Mesenchymal stem cell (in vitro differentiated cells and primary cell): ENCODE results near the gene EVX2.

Experiments used
- DNase-seq: peaks from one replicate; pipeline ENCODE4 v3.0.0-alpha.2; 2013
- H2AFZ ChIP-seq: one replicate; pipeline ENCODE4 v1.6.1; 2013; ENCODE audit warnings: low read depth, mild to moderate bottlenecking, control low read depth, inconsistent platforms, low read length, moderate library complexity
- H2AK5ac ChIP-seq: 2 replicates; pipeline ENCODE4 v1.6.1; 2013; ENCODE audit warnings: low read length, moderate library complexity, mild to moderate bottlenecking, inconsistent platforms; ENCODE audit not compliant: severe bottlenecking
- H2BK120ac ChIP-seq: one replicate; pipeline ENCODE4 v1.6.1; 2013; ENCODE audit warnings: low read depth, mild to moderate bottlenecking, inconsistent platforms, low read length, moderate library complexity
- H2BK12ac ChIP-seq, 2 experiments: one replicate each; pipeline ENCODE4 v1.6.1; 2013; ENCODE audit warnings: inconsistent platforms in 2 of 2, low read length in 2 of 2, mild to moderate bottlenecking in 2 of 2, moderate library complexity in 2 of 2, control low read depth in 1 of 2
- H2BK15ac ChIP-seq: one replicate; pipeline ENCODE4 v1.6.1; 2013; ENCODE audit warnings: mild to moderate bottlenecking, low read depth, inconsistent platforms; ENCODE audit not compliant: poor library complexity, severe bottlenecking
- H2BK5ac ChIP-seq: 2 replicates; pipeline ENCODE4 v1.6.1; 2013; ENCODE audit warnings: low read depth, mild to moderate bottlenecking, low read length, control low read depth, inconsistent platforms; ENCODE audit not compliant: poor library complexity, severe bottlenecking
- H3K14ac ChIP-seq, 2 experiments: one replicate each; pipeline ENCODE4 v1.6.1; 2013; ENCODE audit warnings: inconsistent platforms in 2 of 2, low read length in 2 of 2, control low read depth in 1 of 2, mild to moderate bottlenecking in 1 of 2, moderate library complexity in 1 of 2
- H3K18ac ChIP-seq, 2 experiments: one replicate each; pipeline ENCODE4 v1.6.1; 2013; ENCODE audit warnings: inconsistent platforms in 2 of 2, low read length in 2 of 2, control low read depth in 1 of 2, low read depth in 1 of 2, mild to moderate bottlenecking in 1 of 2
- H3K23ac ChIP-seq, 2 experiments: one replicate each; pipeline ENCODE4 v1.6.1; 2013; ENCODE audit warnings: inconsistent platforms in 2 of 2, low read length in 2 of 2, mild to moderate bottlenecking in 2 of 2, moderate library complexity in 2 of 2, control low read depth in 1 of 2
- H3K27ac ChIP-seq: 2 replicates; pipeline ENCODE4 v1.5.1; 2013; ENCODE audit warnings: mild to moderate bottlenecking, moderate library complexity, low read length, control low read depth, inconsistent platforms; ENCODE audit not compliant: poor library complexity, severe bottlenecking
- H3K27me3 ChIP-seq, 2 experiments: 2 replicates each; pipeline versions ENCODE4 v1.6.1 to v1.7.0; 2013; ENCODE audit warnings: low read length in 2 of 2, mild to moderate bottlenecking in 2 of 2, moderate library complexity in 2 of 2, control low read depth in 1 of 2, inconsistent platforms in 1 of 2; ENCODE audit not compliant: control insufficient read depth in 1 of 2, insufficient read depth in 1 of 2
- H3K36me3 ChIP-seq, 2 experiments: 2 replicates each; pipeline versions ENCODE4 v1.6.1 to v1.7.0; 2013; ENCODE audit warnings: low read length in 2 of 2, control low read depth in 1 of 2, inconsistent platforms in 1 of 2, low read depth in 1 of 2, mild to moderate bottlenecking in 1 of 2; ENCODE audit not compliant: insufficient read depth in 2 of 2, control insufficient read depth in 1 of 2
- H3K4ac ChIP-seq, 2 experiments: one replicate each; pipeline ENCODE4 v1.6.1; 2013; ENCODE audit warnings: inconsistent platforms in 2 of 2, low read length in 2 of 2, mild to moderate bottlenecking in 2 of 2, moderate library complexity in 2 of 2, control low read depth in 1 of 2, low read depth in 1 of 2
- H3K4me1 ChIP-seq: 2 replicates; pipeline ENCODE4 v1.6.1; 2013; ENCODE audit warnings: low read depth, low read length, control low read depth; ENCODE audit not compliant: control insufficient read depth, insufficient read depth
- H3K4me2 ChIP-seq: 2 replicates; pipeline ENCODE4 v1.6.1; 2013; ENCODE audit warnings: low read length, mild to moderate bottlenecking, inconsistent platforms; ENCODE audit not compliant: poor library complexity, severe bottlenecking
- H3K4me3 ChIP-seq, 2 experiments: 2 replicates each; pipeline versions ENCODE4 v1.5.1 to v1.7.0; 2013; ENCODE audit warnings: low read length in 2 of 2, mild to moderate bottlenecking in 2 of 2, control low read depth in 1 of 2, low read depth in 1 of 2; ENCODE audit not compliant: insufficient read depth in 1 of 2
- H3K79me1 ChIP-seq: replicated peaks from 2 replicates; pipeline ENCODE4 v1.6.1; 2013; ENCODE audit warnings: mild to moderate bottlenecking, control low read depth, low read length, inconsistent platforms; ENCODE audit not compliant: poor library complexity, severe bottlenecking
- H3K9ac ChIP-seq: 2 replicates; pipeline ENCODE4 v1.7.0; 2013; ENCODE audit warnings: mild to moderate bottlenecking, low read length, moderate library complexity
- H3K9me3 ChIP-seq: 2 replicates; pipeline ENCODE4 v1.7.0; 2013; ENCODE audit warnings: mild to moderate bottlenecking, low read length; ENCODE audit not compliant: control insufficient read depth
- H4K8ac ChIP-seq: one replicate; pipeline ENCODE4 v1.6.1; 2013; ENCODE audit warnings: inconsistent platforms, mild to moderate bottlenecking, low read length, moderate library complexity
- H4K91ac ChIP-seq: one replicate; pipeline ENCODE4 v1.6.1; 2013; ENCODE audit warnings: mild to moderate bottlenecking, low read length, inconsistent platforms
- WGBS: methylation state at CpG from one replicate; pipeline ENCODE4 v1.1.7; 2013; ENCODE audit warnings: mixed read lengths; 5-methylcytosine and 5-hydroxymethylcytosine counted together

The EVX2 gene

DNA sequence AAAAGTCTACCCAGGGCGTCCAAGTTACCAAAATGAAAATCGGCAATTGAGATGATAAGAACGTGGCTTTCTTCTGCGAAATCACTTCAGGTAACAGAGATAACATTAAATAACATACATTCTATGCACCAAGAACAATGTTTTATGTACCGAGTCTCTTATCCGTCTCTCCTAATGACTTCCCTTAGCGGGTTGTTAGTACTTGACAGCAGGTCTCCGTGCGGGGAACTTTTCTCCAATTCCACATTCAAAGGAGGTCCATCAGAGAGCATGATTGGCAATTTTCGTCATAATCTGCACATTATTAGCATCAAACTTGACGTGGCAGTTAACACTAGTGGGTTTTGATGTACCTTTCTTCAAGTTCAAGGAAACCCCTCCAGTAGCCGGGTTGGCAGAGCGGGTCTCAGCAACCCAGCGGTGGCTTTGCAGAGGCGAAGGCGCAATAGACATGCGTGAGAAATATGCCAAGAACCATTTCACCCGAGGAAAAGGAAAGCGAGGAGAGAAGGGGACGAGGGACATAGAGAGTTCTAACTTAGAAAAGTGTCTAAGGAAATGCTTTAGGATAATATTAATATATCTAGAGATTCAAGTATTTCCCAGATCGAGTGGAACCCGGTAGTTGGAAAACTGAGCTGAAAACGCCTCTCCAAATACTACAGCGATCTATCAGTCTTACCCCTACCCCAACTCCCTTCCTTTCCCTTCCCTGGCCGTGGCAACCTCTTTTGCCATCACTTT is 5.0 kb downstream of the EVX2 start:
- no peak for DNase-seq

DNA sequence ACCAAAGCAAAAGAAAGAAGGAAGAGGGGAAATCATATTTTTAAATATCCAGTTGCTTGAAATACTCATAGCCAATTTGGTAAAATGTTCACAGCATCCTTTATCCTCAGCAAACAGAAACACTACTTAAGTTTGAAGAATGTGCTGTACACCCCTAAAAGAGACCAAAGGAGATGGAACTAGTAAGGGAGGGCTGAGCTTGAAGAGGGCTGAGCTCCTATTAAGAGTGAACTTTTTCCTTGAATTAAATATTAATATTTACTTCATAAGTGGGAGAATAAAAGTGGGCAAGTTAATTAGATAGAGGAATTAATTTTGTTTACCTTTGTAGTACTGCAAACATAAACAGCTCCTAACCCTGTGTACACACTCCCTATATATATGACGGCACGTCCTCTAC is 7.0 kb downstream of the EVX2 start:
- no peak overlapping the region for H4K91ac ChIP-seq
- no peak overlapping the region for H2BK15ac ChIP-seq
- no peak overlapping the region for H2BK120ac ChIP-seq
- no peak overlapping the region for H3K18ac ChIP-seq
- no peak overlapping the region for H3K4me2 ChIP-seq
- H3K27me3 ChIP-seq: peaks cover 88 to 95% of the 10 kb centered on the region in 2 experiments
- no peak overlapping the region for H2BK5ac ChIP-seq
- no peak overlapping the region for H2AFZ ChIP-seq
- peaks cover 4% of the 10 kb centered on the region for H3K9me3 ChIP-seq
- H3K36me3 ChIP-seq: no peaks in the 10 kb centered on the region
- no peak for DNase-seq
- H3K14ac ChIP-seq: no peak overlapping the region
- H4K8ac ChIP-seq: no peak overlapping the region
- no peak overlapping the region for H3K27ac ChIP-seq
- H2AK5ac ChIP-seq: no peak overlapping the region
- no peak overlapping the region for H3K23ac ChIP-seq
- 25% methylated on average over 2 of the region's 2 CpGs for WGBS
- peaks cover 16% of the 10 kb centered on the region for H3K4me1 ChIP-seq
- no peak overlapping the region for H2BK12ac ChIP-seq
- H3K79me1 ChIP-seq: no peaks in the 10 kb centered on the region
- H3K4me3 ChIP-seq: no peak overlapping the region
- no peak overlapping the region for H3K4ac ChIP-seq
- H3K9ac ChIP-seq: no peak overlapping the region

More for the DNA sequence above, 5.0 kb downstream of the EVX2 start:
- Histone ChIP-seq H2BK15ac (no peak overlapping the region), H3K18ac (no peak overlapping the region), H4K91ac (no peak overlapping the region), H2AK5ac (no peak overlapping the region), H2BK12ac (no peak overlapping the region), H3K4ac (no peak overlapping the region), H2BK120ac (no peak overlapping the region), H4K8ac (no peak overlapping the region), H3K79me1 (no peaks in the 10 kb centered on the region), H3K23ac (no peak overlapping the region), H3K9ac (no peak overlapping the region), H3K14ac (no peak overlapping the region), H2AFZ (no peak overlapping the region), H3K4me2 (no peak overlapping the region), H3K9me3 (peaks cover 4% of the 10 kb centered on the region), H3K27ac (no peak overlapping the region), H3K4me1 (peaks cover 24% of the 10 kb centered on the region), H2BK5ac (no peak overlapping the region), H3K36me3 (peaks cover 0 to 3% of the 10 kb centered on the region in 2 experiments), H3K27me3 (peaks cover 88 to 95% of the 10 kb centered on the region in 2 experiments), H3K4me3 (peak overlapping the region in 1 of 2 experiments; percentile 55)
- 14% methylated on average over 22 of the region's 25 CpGs for WGBS

DNA sequence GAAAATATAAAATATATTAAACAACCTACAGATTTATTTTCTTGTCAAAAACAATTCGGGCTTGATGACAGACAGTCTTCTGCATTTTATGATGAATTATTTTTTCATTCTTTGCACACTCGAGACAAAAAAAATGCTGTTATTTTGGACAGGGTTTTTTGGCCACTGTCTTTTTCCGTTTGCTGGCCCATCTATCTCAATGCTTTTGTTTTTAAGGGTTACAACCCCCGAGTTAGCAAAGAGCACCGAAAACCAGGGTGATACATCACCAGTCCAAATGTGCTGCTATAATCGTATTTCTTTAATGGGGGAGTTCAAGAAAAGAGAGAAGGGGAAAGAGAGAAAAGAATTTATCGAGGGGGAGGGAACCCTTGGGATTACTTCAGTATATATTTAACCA is 7.7 kb downstream of the EVX2 start:
- no peak overlapping the region for H3K27ac ChIP-seq
- peaks cover 4% of the 10 kb centered on the region for H3K9me3 ChIP-seq
- no peak overlapping the region for H3K23ac ChIP-seq
- WGBS: 69% methylated on average over 6 of the region's 7 CpGs
- H3K27me3 ChIP-seq: peaks cover 88 to 95% of the 10 kb centered on the region in 2 experiments
- no peak overlapping the region for H2AFZ ChIP-seq
- no peaks in the 10 kb centered on the region for H3K36me3 ChIP-seq
- H4K8ac ChIP-seq: no peak overlapping the region
- no peak overlapping the region for H3K4me3 ChIP-seq
- no peak overlapping the region for H3K4me2 ChIP-seq
- no peak for DNase-seq
- H2BK15ac ChIP-seq: no peak overlapping the region
- H3K4me1 ChIP-seq: peaks cover 16% of the 10 kb centered on the region
- H2BK120ac ChIP-seq: no peak overlapping the region
- H2BK12ac ChIP-seq: no peak overlapping the region
- H3K9ac ChIP-seq: no peak overlapping the region
- no peak overlapping the region for H4K91ac ChIP-seq
- H2BK5ac ChIP-seq: no peak overlapping the region
- no peak overlapping the region for H3K14ac ChIP-seq
- H3K18ac ChIP-seq: no peak overlapping the region
- H3K4ac ChIP-seq: no peak overlapping the region
- H3K79me1 ChIP-seq: no peaks in the 10 kb centered on the region
- no peak overlapping the region for H2AK5ac ChIP-seq

DNA sequence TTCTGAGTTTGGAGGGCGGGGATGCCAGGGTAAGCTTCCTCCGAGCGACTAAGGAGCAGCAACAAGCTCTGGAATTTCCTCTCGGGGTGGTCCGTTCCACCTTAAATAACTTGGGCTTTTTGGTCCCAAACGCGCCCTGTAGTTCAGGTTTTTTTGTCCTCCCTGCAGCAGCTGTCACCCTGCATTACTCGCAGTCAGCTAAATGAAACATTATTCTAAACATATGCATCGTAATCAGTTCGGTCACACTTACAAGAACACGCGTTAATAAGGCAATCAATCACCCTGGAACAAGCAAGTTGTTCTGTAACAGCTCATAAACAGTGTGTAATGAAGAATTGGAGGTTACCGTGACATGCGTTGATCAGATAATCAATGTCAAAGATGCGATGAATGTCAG is 8.3 kb downstream of the EVX2 start:
- Histone ChIP-seq H3K23ac (no peak overlapping the region), H3K14ac (no peak overlapping the region)
- 9% methylated on average over 12 of the region's 15 CpGs for WGBS

More for the DNA sequence above, 8.3 kb downstream of the EVX2 start:
- Histone ChIP-seq H2AFZ (no peak overlapping the region), H2AK5ac (no peak overlapping the region), H3K4me2 (no peak overlapping the region), H3K4me3 (no peak overlapping the region), H3K9ac (no peak overlapping the region), H3K4me1 (peaks cover 14% of the 10 kb centered on the region), H4K91ac (no peak overlapping the region), H2BK15ac (no peak overlapping the region), H3K9me3 (peaks cover 4% of the 10 kb centered on the region), H2BK12ac (no peak overlapping the region), H2BK5ac (no peak overlapping the region), H3K36me3 (no peaks in the 10 kb centered on the region), H3K27ac (no peak overlapping the region), H3K4ac (no peak overlapping the region), H2BK120ac (no peak overlapping the region), H3K27me3 (peaks cover 88 to 95% of the 10 kb centered on the region in 2 experiments), H3K18ac (no peak overlapping the region), H4K8ac (no peak overlapping the region), H3K79me1 (no peaks in the 10 kb centered on the region)
- DNase-seq: no peak
